AG09309 (cell line): ENCODE measurements around the gene PPP2R2D.

Source experiments
- DNase-seq: peaks from one replicate; pipeline ENCODE4 v3.0.0-alpha.2; 2010; ENCODE audit warnings: low read depth
- H3K4me3 ChIP-seq: 2 replicates; pipeline ENCODE4 v1.5.1; 2011; ENCODE audit warnings: mild to moderate bottlenecking, low read depth, low read length, moderate library complexity; ENCODE audit not compliant: control insufficient read depth
- CTCF ChIP-seq: IDR thresholded peaks from 2 replicates; pipeline ENCODE4 v1.5.1; 2011; ENCODE audit warnings: mild to moderate bottlenecking, low read depth, low read length, inconsistent platforms; ENCODE audit not compliant: insufficient read depth, control insufficient read depth; ENCODE audit errors: missing control alignments

PPP2R2D gene

GRCh38 chr10:131895116-131895515 is 5.7 kb upstream of the PPP2R2D start:
- no peak overlapping the region for H3K4me3 ChIP-seq
- TF ChIP-seq CTCF = no peak
- DNase-seq = no peak

- no peak for DNase-seq
- H3K4me3 ChIP-seq = no peak overlapping the region
- TF ChIP-seq CTCF = no peak
Observed at GRCh38 chr10:131896403-131896802, 4.4 kb upstream of the PPP2R2D start.

- no peak overlapping the region for H3K4me3 ChIP-seq
- DNase-seq = no peak
- TF ChIP-seq CTCF = no peak
Observed at GRCh38 chr10:131897297-131897899, 3.4 kb upstream of the PPP2R2D start.

- no peak for DNase-seq
- no peak overlapping the region for H3K4me3 ChIP-seq
- no peak for TF ChIP-seq CTCF
Observed at GRCh38 chr10:131898061-131898460, 2.7 kb upstream of the PPP2R2D start.

GRCh38 chr10:131898713-131899112 is 2.1 kb upstream of the PPP2R2D start:
- H3K4me3 ChIP-seq = no peak overlapping the region
- no peak for DNase-seq
- no peak for TF ChIP-seq CTCF

- H3K4me3 ChIP-seq = no peak overlapping the region
- no peak for DNase-seq
- TF ChIP-seq CTCF = no peak
Observed at GRCh38 chr10:131899116-131899690, 1.6 kb upstream of the PPP2R2D start.
